Keratinocyte (primary cell): ENCODE results near the gene SPRED1. TPM values are rescaled to one million over a fixed set of nuclear protein-coding genes. Genes with fewer than 3 reads are reported as not detected.

Source experiments
- DNase-seq: peaks from one replicate; pipeline ENCODE4 v3.0.0-alpha.2; 2011; ENCODE audit warnings: low read depth, missing footprints, low spot score
- FAIRE-seq: peaks from 2 replicates; lab custom pipeline; 2011; peaks lifted over from hg19 to GRCh38; lab: Jason Lieb, UNC
- H2AFZ ChIP-seq: 2 replicates; pipeline ENCODE4 v1.6.0; 2012; ENCODE audit warnings: low read length, control low read depth, inconsistent platforms; ENCODE audit not compliant: control insufficient read depth
- H3K27ac ChIP-seq: 2 replicates; pipeline ENCODE4 v1.5.1; 2011; ENCODE audit warnings: low read length; ENCODE audit not compliant: control insufficient read depth, insufficient read depth
- H3K27me3 ChIP-seq: 3 replicates; pipeline ENCODE4 v1.6.0; 2011; ENCODE audit warnings: low read length; ENCODE audit not compliant: control insufficient read depth, insufficient read depth; ENCODE audit errors: extremely low read depth
- H3K36me3 ChIP-seq, 2 experiments: 2 replicates in 1 of 2; 3 replicates in 1 of 2; pipeline ENCODE4 v1.5.1; 2011; ENCODE audit warnings: low read length in 2 of 2, mild to moderate bottlenecking in 1 of 2; ENCODE audit not compliant: control insufficient read depth in 2 of 2, insufficient read depth in 2 of 2; ENCODE audit errors: extremely low read depth in 1 of 2
- H3K4me1 ChIP-seq: 3 replicates; pipeline ENCODE4 v1.5.1; 2011; ENCODE audit warnings: low read length; ENCODE audit not compliant: control insufficient read depth, insufficient read depth; ENCODE audit errors: extremely low read depth
- H3K4me2 ChIP-seq: 3 replicates; pipeline ENCODE4 v1.6.0; 2011; ENCODE audit warnings: low read depth, low read length; ENCODE audit not compliant: control insufficient read depth, insufficient read depth; ENCODE audit errors: extremely low read depth
- H3K4me3 ChIP-seq, 3 experiments: fragments of 200-600 bp in 1 of 3; sonication (generic) in 1 of 3; 2 replicates in 2 of 3; 3 replicates in 1 of 3; pipeline ENCODE4 v1.5.1; 2011 to 2016; ENCODE audit warnings: low read length in 3 of 3, mild to moderate bottlenecking in 3 of 3, control low read depth in 2 of 3, inconsistent platforms in 1 of 3, low read depth in 1 of 3, mixed read lengths in 1 of 3, mixed run types in 1 of 3, moderate library complexity in 1 of 3; ENCODE audit not compliant: control insufficient read depth in 2 of 3, insufficient read depth in 2 of 3; ENCODE audit errors: extremely low read depth in 1 of 3
- H3K79me2 ChIP-seq: 2 replicates; pipeline ENCODE4 v1.6.0; 2012; ENCODE audit warnings: low read length; ENCODE audit not compliant: control insufficient read depth, insufficient read depth
- H3K9ac ChIP-seq: 3 replicates; pipeline ENCODE4 v1.6.0; 2011; ENCODE audit warnings: low read length; ENCODE audit not compliant: control insufficient read depth, insufficient read depth; ENCODE audit errors: extremely low read depth
- H3K9me1 ChIP-seq: 3 replicates; pipeline ENCODE4 v1.6.0; 2011; ENCODE audit warnings: low read length; ENCODE audit not compliant: control insufficient read depth, insufficient read depth; ENCODE audit errors: extremely low read depth
- H3K9me3 ChIP-seq: 2 replicates; pipeline ENCODE4 v1.5.1; 2012; ENCODE audit warnings: low read depth, low read length; ENCODE audit not compliant: control insufficient read depth
- H4K20me1 ChIP-seq: 3 replicates; pipeline ENCODE4 v1.6.0; 2011; ENCODE audit warnings: low read length; ENCODE audit not compliant: control insufficient read depth, insufficient read depth; ENCODE audit errors: extremely low read depth
- EZH2 ChIP-seq: IDR thresholded peaks from one replicate; pipeline ENCODE4 v1.6.1; 2012; ENCODE audit warnings: inconsistent platforms, mild to moderate bottlenecking, low read length, moderate library complexity
- dilution Hi-C: fragments of 300-500 bp; cut with MboI; formaldehyde crosslinking; loops from one replicate; pipeline ENCODE4 v1.7.0; 2020; ENCODE audit warnings: low sequenced_read_pairs; ENCODE audit not compliant: extremely low pct_ligation_motif_present
- polyA plus RNA-seq, 5 experiments: library from polyadenylated mRNA; depleted of rRNA in 3 of 5; stranded (reverse) in 3 of 5; stranded (forward) in 1 of 5; unstranded in 1 of 5; fragments of >200 nt; gene quantifications; 1 replicate in 1 of 5; 2 replicates in 3 of 5; 3 replicates in 1 of 5; pipeline versions ENCODE4 v1.2.1 to v1.2.3, GENCODE V29; 2011 to 2012; ENCODE audit warnings: missing spikeins in 2 of 5, low read depth in 1 of 5, low replicate concordance in 1 of 5
- TF ChIP-seq, protein P1 (sequence below), 3 experiments: IDR thresholded peaks in 1 of 3; conservative IDR thresholded peaks in 1 of 3; optimal IDR thresholded peaks in 1 of 3; 2 replicates in 2 of 3; 3 replicates in 1 of 3; pipeline versions ENCODE3 to v1.5.1; 2011; ENCODE audit warnings: low read length in 3 of 3, mild to moderate bottlenecking in 3 of 3, moderate library complexity in 2 of 3, control low read depth in 1 of 3, inconsistent platforms in 1 of 3; ENCODE audit not compliant: insufficient read depth in 2 of 3; ENCODE audit errors: extremely low read depth in 1 of 3

Gene SPRED1
- polyA plus RNA-seq, 1 donor (not counting 4 experiments of a cell fraction or from before 2014, with no cell fraction given), result 11.5 TPM

DNA sequence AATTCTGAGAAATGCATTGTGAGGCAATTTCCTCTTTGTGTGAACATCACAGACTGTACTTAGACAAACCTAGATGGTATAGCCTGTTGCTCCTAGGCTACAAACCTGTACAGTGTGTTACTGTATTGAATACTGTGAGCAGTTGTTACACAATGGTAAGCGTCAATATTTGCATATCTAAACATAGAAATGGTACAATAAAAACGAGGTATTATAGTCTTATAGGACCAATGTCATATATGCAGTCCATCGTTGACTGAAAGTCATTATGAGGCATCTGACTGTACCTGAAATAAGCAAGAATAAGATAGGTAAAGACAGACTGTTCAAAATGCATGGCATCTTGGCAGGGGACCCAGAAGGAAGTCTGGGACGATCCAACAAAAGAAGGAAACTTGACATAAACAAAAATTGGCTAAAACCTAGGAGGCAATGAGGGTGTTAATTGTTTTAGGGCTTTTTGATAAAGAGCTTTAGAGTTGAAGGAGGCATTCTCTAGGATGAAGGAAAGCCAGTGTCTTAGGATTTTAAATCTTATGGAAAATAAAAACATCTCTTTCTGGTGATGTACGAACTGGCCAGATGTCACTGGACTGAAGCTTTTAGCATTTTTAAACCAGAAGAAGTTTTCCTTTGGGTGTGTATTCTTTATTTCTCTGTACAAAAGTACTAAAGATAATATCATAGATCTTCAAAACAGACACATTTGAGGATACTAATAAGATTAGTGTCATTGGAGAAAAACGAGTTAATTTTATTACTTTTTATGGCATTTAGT, 9.2 kb upstream of the SPRED1 start:
- Histone ChIP-seq H3K9me3 (no peaks in the 10 kb centered on the region), H4K20me1 (no peaks in the 10 kb centered on the region), H3K36me3 (no peaks in the 10 kb centered on the region), H2AFZ (no peak overlapping the region), H3K4me2 (no peak overlapping the region), H3K79me2 (no peaks in the 10 kb centered on the region), H3K27ac (no peak overlapping the region), H3K27me3 (no peaks in the 10 kb centered on the region), H3K9me1 (no peaks in the 10 kb centered on the region), H3K4me1 (no peaks in the 10 kb centered on the region), H3K4me3 (no peak overlapping the region), H3K9ac (no peak overlapping the region)
- TF ChIP-seq, protein P1, sequence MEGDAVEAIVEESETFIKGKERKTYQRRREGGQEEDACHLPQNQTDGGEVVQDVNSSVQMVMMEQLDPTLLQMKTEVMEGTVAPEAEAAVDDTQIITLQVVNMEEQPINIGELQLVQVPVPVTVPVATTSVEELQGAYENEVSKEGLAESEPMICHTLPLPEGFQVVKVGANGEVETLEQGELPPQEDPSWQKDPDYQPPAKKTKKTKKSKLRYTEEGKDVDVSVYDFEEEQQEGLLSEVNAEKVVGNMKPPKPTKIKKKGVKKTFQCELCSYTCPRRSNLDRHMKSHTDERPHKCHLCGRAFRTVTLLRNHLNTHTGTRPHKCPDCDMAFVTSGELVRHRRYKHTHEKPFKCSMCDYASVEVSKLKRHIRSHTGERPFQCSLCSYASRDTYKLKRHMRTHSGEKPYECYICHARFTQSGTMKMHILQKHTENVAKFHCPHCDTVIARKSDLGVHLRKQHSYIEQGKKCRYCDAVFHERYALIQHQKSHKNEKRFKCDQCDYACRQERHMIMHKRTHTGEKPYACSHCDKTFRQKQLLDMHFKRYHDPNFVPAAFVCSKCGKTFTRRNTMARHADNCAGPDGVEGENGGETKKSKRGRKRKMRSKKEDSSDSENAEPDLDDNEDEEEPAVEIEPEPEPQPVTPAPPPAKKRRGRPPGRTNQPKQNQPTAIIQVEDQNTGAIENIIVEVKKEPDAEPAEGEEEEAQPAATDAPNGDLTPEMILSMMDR (optimal IDR thresholded peaks at IDR 0.05 in 1 of 3, IDR thresholded peaks at IDR 0.05 in 1 of 3, conservative IDR thresholded peaks at IDR 0.05 in 1 of 3; ENCODE audit: extremely low read depth in 1 of 3, insufficient read depth in 2 of 3, low read length in 3 of 3), result no peak
- no peak for TF ChIP-seq EZH2
- dilution Hi-C loops, result no loop called here
- no peak for DNase-seq
- peak; percentile 41 for FAIRE-seq

DNA sequence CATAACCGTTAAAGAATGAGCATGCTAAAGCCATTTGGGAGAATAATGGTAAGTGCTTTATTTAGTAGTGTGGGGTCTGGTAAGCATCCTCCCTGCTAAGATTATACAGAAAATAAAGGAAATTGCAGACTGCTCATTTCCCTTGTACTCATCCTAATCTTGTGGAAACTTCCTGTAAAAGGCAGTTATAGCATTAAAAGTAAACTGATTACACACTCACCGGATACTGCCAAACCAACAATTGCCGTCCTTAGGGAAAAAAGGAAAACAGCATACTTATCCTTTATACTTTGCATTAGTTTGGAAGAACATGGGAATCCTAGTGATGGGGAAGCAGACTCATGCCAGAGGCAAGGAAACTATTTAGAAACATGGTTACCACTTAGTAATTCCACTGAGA, 5.3 kb upstream of the SPRED1 start:
- H2AFZ ChIP-seq, result no peak overlapping the region
- H3K36me3 ChIP-seq, result no peaks in the 10 kb centered on the region
- no peak overlapping the region for H3K27ac ChIP-seq
- no peaks in the 10 kb centered on the region for H3K9me1 ChIP-seq
- DNase-seq, result no peak
- H3K9ac ChIP-seq, result no peak overlapping the region
- H3K27me3 ChIP-seq, result no peaks in the 10 kb centered on the region
- no peaks in the 10 kb centered on the region for H4K20me1 ChIP-seq
- TF ChIP-seq, protein P1 (optimal IDR thresholded peaks at IDR 0.05 in 1 of 3, IDR thresholded peaks at IDR 0.05 in 1 of 3, conservative IDR thresholded peaks at IDR 0.05 in 1 of 3; ENCODE audit: extremely low read depth in 1 of 3, insufficient read depth in 2 of 3, low read length in 3 of 3), result no peak
- TF ChIP-seq EZH2, result no peak
- H3K4me3 ChIP-seq, result no peak overlapping the region
- H3K79me2 ChIP-seq, result no peaks in the 10 kb centered on the region
- FAIRE-seq, result no peak
- H3K9me3 ChIP-seq, result no peaks in the 10 kb centered on the region
- H3K4me2 ChIP-seq, result no peak overlapping the region
- dilution Hi-C loops, result no loop called here
- H3K4me1 ChIP-seq, result peaks cover 6% of the 10 kb centered on the region
